ENCODE measurements around the gene GOLGA6C. TPM values are rescaled to one million over a fixed set of nuclear protein-coding genes. Genes with fewer than 3 reads are reported as not detected.

Gene GOLGA6C
- total and polyA plus RNA-seq, 2 donors (not counting 1 experiment from before 2014, with no cell fraction given), result not detected

- Histone ChIP-seq H3K9me3 (ENCODE audit: control extremely low read depth in 1 of 3, control insufficient read depth in 2 of 3, insufficient read depth in 1 of 3, low read length in 2 of 3) (peaks cover 0 to 7% (median 0%) of the 10 kb centered on the region in 3 donors), H3K4me1 (ENCODE audit: control insufficient read depth in 2 of 2, insufficient read depth in 2 of 2, low read length in 2 of 2) (no peaks in the 10 kb centered on the region), H2AFZ (ENCODE audit: insufficient read depth, low read depth, low read length, poor library complexity, severe bottlenecking) (no peak overlapping the region), H3K9ac (ENCODE audit: low read length) (no peak overlapping the region), H3K27ac (ENCODE audit: low read length in 2 of 2) (no peak overlapping the region), H3K79me2 (ENCODE audit: control insufficient read depth, insufficient read depth, low read length) (no peaks in the 10 kb centered on the region), H3K36me3 (replicated peaks in 1 of 2; ENCODE audit: control extremely low read depth in 1 of 2, control insufficient read depth in 1 of 2, extremely low read depth in 1 of 2, insufficient read depth in 2 of 2, low read length in 1 of 2) (no peaks in the 10 kb centered on the region), H3K4me2 (replicated peaks; ENCODE audit: low read depth, low read length, poor library complexity, severe bottlenecking) (no peak overlapping the region), H3K4me3 (ENCODE audit: control extremely low read depth in 1 of 5, extremely low read depth in 1 of 5, insufficient read depth in 1 of 5, low read depth in 2 of 5, low read length in 4 of 5) (no peak overlapping the region), H3K27me3 (replicated peaks in 1 of 4; ENCODE audit: control extremely low read depth in 1 of 4, control insufficient read depth in 3 of 4, insufficient read depth in 4 of 4, low read length in 3 of 4) (peaks cover 0 to 13% (median 4%) of the 10 kb centered on the region in 4 experiments), H4K20me1 (ENCODE audit: control insufficient read depth, insufficient read depth, low read length, poor library complexity, severe bottlenecking) (no peaks in the 10 kb centered on the region)
- Mint-ChIP-seq H3K27me3 (peaks cover 30% of the 10 kb centered on the region), H3K4me1 (no peaks in the 10 kb centered on the region), H3K4me3 (no peak overlapping the region), H3K9me3 (ENCODE audit: insufficient read depth) (no peaks in the 10 kb centered on the region), H3K27ac (no peak overlapping the region)
- intact Hi-C loops (cut with micrococcal nuclease), result no loop called here
- POLR2A ChIA-PET, result no interaction called here
- DNase-seq, result no peak
- 85% methylated on average over 7 of the region's 10 CpGs for WGBS (ENCODE audit: insufficient coverage)
- ATAC-seq (ENCODE audit: low read depth), result no peak
- TF ChIP-seq EZH2 (IDR thresholded peaks at IDR 0.05; ENCODE audit: borderline replicate concordance, insufficient read depth, low read depth, low read length, poor library complexity, severe bottlenecking) (no peak), CTCF (IDR thresholded peaks at IDR 0.05) (no peak)
- CTCF ChIA-PET, result no interaction called here
Measured at GRCh38 chr15:75235051-75235673, 23.0 kb upstream of the GOLGA6C start.

GRCh38 chr15:75235760-75236729, 22.1 kb upstream of the GOLGA6C start:
- intact Hi-C loops (cut with micrococcal nuclease), result no loop called here
- DNase-seq (no peak), ATAC-seq (ENCODE audit: low read depth) (no peak)
- no peak overlapping the region for H3K27ac ChIP-seq (ENCODE audit: low read length in 2 of 2)
- H3K27me3 Mint-ChIP-seq, result peaks cover 34% of the 10 kb centered on the region
- H3K27ac Mint-ChIP-seq, result no peak overlapping the region
- no peak overlapping the region for H3K9ac ChIP-seq (ENCODE audit: low read length)
- H3K9me3 Mint-ChIP-seq (ENCODE audit: insufficient read depth), result no peaks in the 10 kb centered on the region
- no peaks in the 10 kb centered on the region for H3K4me1 Mint-ChIP-seq
- H3K9me3 ChIP-seq (ENCODE audit: control extremely low read depth in 1 of 3, control insufficient read depth in 2 of 3, insufficient read depth in 1 of 3, low read length in 2 of 3), result peaks cover 0 to 7% (median 0%) of the 10 kb centered on the region in 3 donors
- H4K20me1 ChIP-seq (ENCODE audit: control insufficient read depth, insufficient read depth, low read length, poor library complexity, severe bottlenecking), result no peaks in the 10 kb centered on the region
- no peaks in the 10 kb centered on the region for H3K36me3 ChIP-seq (replicated peaks in 1 of 2; ENCODE audit: control extremely low read depth in 1 of 2, control insufficient read depth in 1 of 2, extremely low read depth in 1 of 2, insufficient read depth in 2 of 2, low read length in 1 of 2)
- POLR2A ChIA-PET, result no interaction called here
- no peak overlapping the region for H3K4me3 Mint-ChIP-seq
- H3K4me1 ChIP-seq (ENCODE audit: control insufficient read depth in 2 of 2, insufficient read depth in 2 of 2, low read length in 2 of 2), result no peaks in the 10 kb centered on the region
- TF ChIP-seq CTCF (IDR thresholded peaks at IDR 0.05) (no peak), EZH2 (IDR thresholded peaks at IDR 0.05; ENCODE audit: borderline replicate concordance, insufficient read depth, low read depth, low read length, poor library complexity, severe bottlenecking) (no peak)
- no peak overlapping the region for H3K4me2 ChIP-seq (replicated peaks; ENCODE audit: low read depth, low read length, poor library complexity, severe bottlenecking)
- H3K79me2 ChIP-seq (ENCODE audit: control insufficient read depth, insufficient read depth, low read length), result no peaks in the 10 kb centered on the region
- peaks cover 0 to 16% (median 4%) of the 10 kb centered on the region in 4 experiments for H3K27me3 ChIP-seq (replicated peaks in 1 of 4; ENCODE audit: control extremely low read depth in 1 of 4, control insufficient read depth in 3 of 4, insufficient read depth in 4 of 4, low read length in 3 of 4)
- CTCF ChIA-PET, result no interaction called here
- 84% methylated on average over 9 of the region's 11 CpGs for WGBS (ENCODE audit: insufficient coverage)
- H2AFZ ChIP-seq (ENCODE audit: insufficient read depth, low read depth, low read length, poor library complexity, severe bottlenecking), result no peak overlapping the region
- no peak overlapping the region for H3K4me3 ChIP-seq (ENCODE audit: control extremely low read depth in 1 of 5, extremely low read depth in 1 of 5, insufficient read depth in 1 of 5, low read depth in 2 of 5, low read length in 4 of 5)

All from B cell (primary cell).